ENCODE measurements around the gene CLCN7.

DNA sequence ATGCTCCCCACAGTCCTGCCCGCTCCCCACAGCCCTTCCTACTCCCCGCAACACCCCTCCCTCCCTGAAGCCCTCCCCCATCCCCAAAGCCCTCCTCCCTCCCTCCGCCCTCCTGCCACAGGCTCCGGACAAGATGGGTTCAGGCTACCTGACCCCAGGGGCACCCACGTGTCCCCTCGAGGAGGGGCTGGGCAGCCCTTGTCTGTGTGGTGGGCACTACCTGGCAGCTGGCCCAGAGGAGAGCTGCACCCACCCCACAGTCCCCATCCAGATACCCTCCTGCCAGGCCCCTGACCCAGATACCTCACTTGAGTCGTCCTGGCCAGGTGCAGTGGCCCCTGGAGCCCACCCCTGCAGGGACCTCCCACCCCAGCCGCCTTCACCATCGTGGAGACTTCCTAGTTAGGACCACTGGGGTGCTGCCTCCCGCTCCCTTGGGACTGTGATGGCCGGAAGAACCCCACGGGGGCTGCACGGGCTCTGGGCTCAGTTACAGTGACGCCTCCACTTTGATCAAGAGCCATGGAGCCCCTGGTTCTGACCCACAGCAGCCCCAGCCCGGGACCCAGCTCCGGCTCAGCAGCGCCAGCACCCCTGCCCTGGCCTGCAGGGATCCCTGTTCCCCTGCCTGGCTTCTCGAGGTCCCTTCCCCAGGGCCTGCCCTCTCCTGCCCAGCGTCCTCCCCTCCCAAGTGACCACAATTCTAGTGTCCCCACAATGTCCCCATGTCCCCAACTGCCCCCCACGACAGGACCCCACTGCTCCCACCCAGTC, 43.1 kb downstream of the CLCN7 start:
- TF ChIP-seq, protein P1, sequence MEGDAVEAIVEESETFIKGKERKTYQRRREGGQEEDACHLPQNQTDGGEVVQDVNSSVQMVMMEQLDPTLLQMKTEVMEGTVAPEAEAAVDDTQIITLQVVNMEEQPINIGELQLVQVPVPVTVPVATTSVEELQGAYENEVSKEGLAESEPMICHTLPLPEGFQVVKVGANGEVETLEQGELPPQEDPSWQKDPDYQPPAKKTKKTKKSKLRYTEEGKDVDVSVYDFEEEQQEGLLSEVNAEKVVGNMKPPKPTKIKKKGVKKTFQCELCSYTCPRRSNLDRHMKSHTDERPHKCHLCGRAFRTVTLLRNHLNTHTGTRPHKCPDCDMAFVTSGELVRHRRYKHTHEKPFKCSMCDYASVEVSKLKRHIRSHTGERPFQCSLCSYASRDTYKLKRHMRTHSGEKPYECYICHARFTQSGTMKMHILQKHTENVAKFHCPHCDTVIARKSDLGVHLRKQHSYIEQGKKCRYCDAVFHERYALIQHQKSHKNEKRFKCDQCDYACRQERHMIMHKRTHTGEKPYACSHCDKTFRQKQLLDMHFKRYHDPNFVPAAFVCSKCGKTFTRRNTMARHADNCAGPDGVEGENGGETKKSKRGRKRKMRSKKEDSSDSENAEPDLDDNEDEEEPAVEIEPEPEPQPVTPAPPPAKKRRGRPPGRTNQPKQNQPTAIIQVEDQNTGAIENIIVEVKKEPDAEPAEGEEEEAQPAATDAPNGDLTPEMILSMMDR (IDR thresholded peaks at IDR 0.05) = no peak
- TF ChIP-seq POLR2A (IDR thresholded peaks at IDR 0.05) = no peak
